T-helper 1 cell treated with Interleukin-12 subunit alpha and Interleukin-12 subunit beta and Interleukin-4 antibody, amounts not matched to agents 30 μg/mL and 1 μg/mL, for 36 hours (primary cell): ENCODE measurements around the gene KAT6B.

ENCODE experiments used
- H3K27ac Mint-ChIP-seq: one replicate; pipeline ENCODE4 v1.8.0; 2021; ENCODE audit warnings: mild to moderate bottlenecking, mixed read lengths
- H3K27me3 Mint-ChIP-seq: one replicate; pipeline ENCODE4 v1.8.0; 2021; ENCODE audit warnings: low read depth, mixed read lengths
- H3K36me3 Mint-ChIP-seq: one replicate; pipeline ENCODE4 v1.8.0; 2021; ENCODE audit warnings: low read depth, mixed read lengths
- H3K4me1 Mint-ChIP-seq: one replicate; pipeline ENCODE4 v1.8.0; 2021; ENCODE audit warnings: low read depth, mixed read lengths
- H3K4me3 Mint-ChIP-seq: one replicate; pipeline ENCODE4 v1.8.0; 2021; ENCODE audit warnings: mild to moderate bottlenecking, moderate library complexity, mixed read lengths
- H3K9me3 Mint-ChIP-seq: one replicate; pipeline ENCODE4 v1.8.0; 2021; ENCODE audit warnings: mixed read lengths

Gene KAT6B

GRCh38 chr10:74944205-74944604, 117.8 kb downstream of the KAT6B start:
- Mint-ChIP-seq H3K27me3 (no peaks in the 10 kb centered on the region), H3K4me1 (peaks cover 2% of the 10 kb centered on the region), H3K27ac (no peak overlapping the region), H3K9me3 (no peaks in the 10 kb centered on the region), H3K36me3 (no peaks in the 10 kb centered on the region), H3K4me3 (no peak overlapping the region)

DNA sequence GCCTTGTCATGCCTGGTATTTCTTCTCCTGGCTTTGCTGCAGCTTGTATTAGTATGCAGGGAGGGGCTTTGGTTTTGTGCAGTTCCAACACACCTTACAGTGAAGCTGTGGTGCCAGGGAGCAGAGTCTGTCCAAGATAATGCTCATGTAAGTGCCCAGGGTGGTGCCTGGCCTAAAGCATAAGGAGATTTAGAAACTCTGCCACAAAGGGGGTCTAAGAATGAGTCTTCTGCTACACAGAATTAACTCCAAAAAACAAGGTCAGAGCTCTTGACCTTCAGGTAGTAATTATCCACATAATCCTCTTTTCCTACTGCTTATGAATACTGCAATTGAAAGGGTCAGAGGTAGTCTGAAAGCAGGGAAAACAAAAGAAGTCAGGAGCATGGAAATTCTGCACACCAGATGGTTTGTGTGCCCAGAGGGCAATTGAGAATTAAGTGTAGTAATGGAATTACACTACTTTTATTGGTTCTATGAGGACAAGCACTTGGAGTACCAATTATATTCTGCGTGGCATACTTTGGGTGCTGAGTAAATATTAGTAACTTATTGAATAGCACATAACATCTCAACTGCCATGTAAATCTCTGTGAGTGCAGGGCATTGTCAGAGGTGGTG, 121.5 kb downstream of the KAT6B start:
- Mint-ChIP-seq H3K27me3 (no peaks in the 10 kb centered on the region), H3K4me3 (no peak overlapping the region), H3K4me1 (peaks cover 2% of the 10 kb centered on the region), H3K27ac (no peak overlapping the region), H3K36me3 (no peaks in the 10 kb centered on the region), H3K9me3 (no peaks in the 10 kb centered on the region)

GRCh38 chr10:74949034-74949832, 122.8 kb downstream of the KAT6B start:
- H3K36me3 Mint-ChIP-seq = no peaks in the 10 kb centered on the region
- no peaks in the 10 kb centered on the region for H3K9me3 Mint-ChIP-seq
- H3K4me1 Mint-ChIP-seq = peaks cover 2% of the 10 kb centered on the region
- H3K27ac Mint-ChIP-seq = no peak overlapping the region
- H3K4me3 Mint-ChIP-seq = no peak overlapping the region
- no peaks in the 10 kb centered on the region for H3K27me3 Mint-ChIP-seq

DNA sequence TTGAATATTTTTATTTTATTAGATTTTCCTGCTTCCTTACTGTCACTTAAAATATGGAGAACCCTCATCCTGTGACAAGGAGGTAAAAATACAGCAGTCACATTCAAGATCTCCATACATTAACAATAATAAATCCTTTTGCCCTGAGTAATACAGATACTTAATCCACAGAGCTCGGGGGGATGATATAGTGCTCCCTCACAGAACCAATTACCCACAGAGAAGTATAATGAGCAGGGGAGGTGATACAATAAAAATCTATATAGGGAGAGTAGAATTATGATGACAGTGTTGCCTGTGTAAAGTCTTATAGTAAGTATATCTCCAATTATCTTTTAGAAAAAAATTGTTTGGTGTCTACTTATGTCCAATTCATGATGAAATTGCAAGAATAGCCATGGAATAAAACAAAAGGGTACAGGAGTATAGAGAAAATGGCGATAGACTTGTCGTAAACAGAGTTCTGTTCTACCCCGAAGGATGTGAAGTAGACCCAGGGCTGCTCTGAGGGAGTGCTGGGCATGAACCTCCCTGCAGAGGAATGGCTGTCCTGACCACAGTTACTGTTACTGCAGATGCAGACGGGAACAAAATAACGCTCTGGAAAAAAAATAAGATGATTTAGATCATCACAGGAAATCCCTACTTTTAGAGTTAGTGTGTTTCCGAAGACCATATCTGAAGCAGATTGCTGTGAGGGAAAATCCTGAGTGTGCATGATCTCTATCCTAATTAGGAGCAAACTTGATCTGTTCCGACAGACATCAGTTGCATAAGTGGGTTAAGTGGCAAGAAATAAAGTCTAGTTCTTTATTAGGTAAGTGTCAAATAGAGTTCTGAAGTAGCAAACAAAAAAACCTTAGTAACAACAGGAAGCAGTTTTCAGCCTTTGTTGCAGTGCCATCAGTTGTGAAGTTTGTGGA, 123.7 kb downstream of the KAT6B start:
- Mint-ChIP-seq H3K27me3 (no peaks in the 10 kb centered on the region), H3K4me1 (peaks cover 2% of the 10 kb centered on the region), H3K4me3 (no peak overlapping the region), H3K36me3 (no peaks in the 10 kb centered on the region), H3K27ac (no peak overlapping the region), H3K9me3 (no peaks in the 10 kb centered on the region)

DNA sequence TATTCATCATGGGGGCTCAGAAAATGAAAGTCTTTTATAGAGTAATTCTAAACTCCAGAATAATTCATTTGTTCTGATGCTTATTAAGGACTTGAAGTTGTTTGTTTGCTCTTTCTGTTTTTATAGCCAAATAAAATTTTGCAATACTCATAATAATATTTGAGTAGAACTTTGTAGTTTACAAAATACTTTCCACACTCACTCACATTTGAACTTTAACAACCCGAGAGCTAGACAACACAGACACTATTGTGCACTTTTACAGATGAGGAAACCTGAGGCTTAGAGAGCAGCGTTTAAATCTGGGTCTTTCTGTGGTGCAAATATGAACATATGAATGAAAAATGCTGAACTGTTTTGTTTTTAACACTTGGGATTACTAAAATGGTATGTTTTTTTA, 126.8 kb downstream of the KAT6B start:
- no peak overlapping the region for H3K4me3 Mint-ChIP-seq
- no peaks in the 10 kb centered on the region for H3K4me1 Mint-ChIP-seq
- H3K27ac Mint-ChIP-seq = no peak overlapping the region
- H3K36me3 Mint-ChIP-seq = no peaks in the 10 kb centered on the region
- H3K27me3 Mint-ChIP-seq = no peaks in the 10 kb centered on the region
- no peaks in the 10 kb centered on the region for H3K9me3 Mint-ChIP-seq

DNA sequence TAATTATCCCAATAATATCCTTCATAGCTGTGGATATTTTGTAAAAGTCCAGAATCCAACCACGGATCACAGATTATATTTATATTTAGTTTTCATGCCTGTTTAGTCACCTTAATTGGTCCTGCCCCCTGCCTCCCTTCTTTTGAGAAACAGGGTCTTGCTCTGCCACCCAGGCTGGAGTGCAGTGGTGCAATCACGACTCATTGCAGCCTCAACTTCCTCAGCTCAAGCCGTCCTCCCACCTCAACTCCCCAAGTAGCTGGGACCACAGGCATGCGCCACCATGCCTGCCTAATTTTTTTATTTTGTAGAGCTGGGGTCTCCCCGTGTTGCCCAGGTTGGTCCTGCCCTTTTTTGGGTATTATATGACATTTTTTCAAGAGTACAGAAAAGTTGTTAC, 129.4 kb downstream of the KAT6B start:
- H3K36me3 Mint-ChIP-seq = no peaks in the 10 kb centered on the region
- H3K4me1 Mint-ChIP-seq = no peaks in the 10 kb centered on the region
- no peak overlapping the region for H3K4me3 Mint-ChIP-seq
- no peaks in the 10 kb centered on the region for H3K27me3 Mint-ChIP-seq
- H3K27ac Mint-ChIP-seq = no peak overlapping the region
- H3K9me3 Mint-ChIP-seq = no peaks in the 10 kb centered on the region

GRCh38 chr10:74956555-74957111, 130.2 kb downstream of the KAT6B start:
- Mint-ChIP-seq H3K4me3 (no peak overlapping the region), H3K9me3 (no peaks in the 10 kb centered on the region), H3K27ac (no peak overlapping the region), H3K36me3 (no peaks in the 10 kb centered on the region), H3K27me3 (no peaks in the 10 kb centered on the region), H3K4me1 (peaks cover 3% of the 10 kb centered on the region)

DNA sequence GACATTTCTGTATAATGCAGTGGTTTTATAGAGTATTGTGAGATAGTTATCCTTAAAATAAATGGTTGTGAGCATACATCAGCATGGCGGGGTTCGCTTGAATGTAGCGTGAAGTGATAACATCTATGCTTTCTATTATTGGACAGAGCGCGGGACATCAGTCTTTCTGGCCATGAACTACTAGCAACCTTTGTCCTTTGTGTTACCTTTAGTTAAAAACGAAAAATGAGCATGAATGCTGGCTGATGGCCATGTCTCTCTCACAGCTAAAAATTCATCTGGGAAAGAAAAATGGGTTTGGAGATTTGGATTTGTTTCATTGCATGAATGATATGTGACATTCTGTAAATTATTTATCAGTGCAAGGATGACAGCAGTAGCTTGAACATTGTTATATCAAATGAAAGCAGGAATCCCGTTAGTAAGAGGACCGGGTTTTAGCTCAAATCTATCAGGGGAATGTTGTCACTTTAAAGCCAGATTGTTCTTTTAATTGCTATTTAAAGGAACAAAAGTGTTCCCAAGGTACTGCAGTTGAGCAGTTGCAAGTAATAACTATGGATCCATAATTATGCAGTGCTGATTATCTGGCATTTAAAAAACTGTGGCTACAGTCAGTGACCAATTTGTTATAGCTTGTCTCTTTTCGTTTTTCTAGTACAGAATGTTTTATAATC, 131.0 kb downstream of the KAT6B start:
- no peaks in the 10 kb centered on the region for H3K9me3 Mint-ChIP-seq
- H3K27me3 Mint-ChIP-seq = no peaks in the 10 kb centered on the region
- no peak overlapping the region for H3K4me3 Mint-ChIP-seq
- no peak overlapping the region for H3K27ac Mint-ChIP-seq
- peaks cover 1% of the 10 kb centered on the region for H3K36me3 Mint-ChIP-seq
- peaks cover 4% of the 10 kb centered on the region for H3K4me1 Mint-ChIP-seq

GRCh38 chr10:74958316-74958715, 131.9 kb downstream of the KAT6B start:
- peaks cover 4% of the 10 kb centered on the region for H3K36me3 Mint-ChIP-seq
- H3K4me1 Mint-ChIP-seq = peaks cover 6% of the 10 kb centered on the region
- H3K27me3 Mint-ChIP-seq = no peaks in the 10 kb centered on the region
- no peaks in the 10 kb centered on the region for H3K9me3 Mint-ChIP-seq
- no peak overlapping the region for H3K4me3 Mint-ChIP-seq
- no peak overlapping the region for H3K27ac Mint-ChIP-seq

DNA sequence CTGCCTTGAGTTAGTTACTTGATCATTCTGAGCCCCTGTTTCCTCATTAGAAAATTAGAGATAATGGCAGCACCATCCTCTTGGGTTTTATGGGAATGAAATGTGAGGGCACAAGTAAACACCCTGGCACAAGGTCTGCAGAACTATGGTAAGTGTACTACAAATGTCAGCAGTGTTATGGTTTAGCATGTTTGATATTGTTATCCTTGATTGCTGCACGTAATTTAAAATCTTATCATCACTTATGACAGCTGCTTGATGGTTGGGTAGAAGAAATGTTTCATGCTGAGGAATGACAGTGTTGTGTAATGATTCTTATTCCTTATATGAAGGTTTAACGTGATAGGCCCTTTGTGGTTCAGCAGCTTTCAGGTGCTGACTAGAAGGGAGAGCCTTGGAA, 134.3 kb downstream of the KAT6B start:
- Mint-ChIP-seq H3K4me3 (no peak overlapping the region), H3K9me3 (no peaks in the 10 kb centered on the region), H3K36me3 (peaks cover 14% of the 10 kb centered on the region), H3K4me1 (peaks cover 12% of the 10 kb centered on the region), H3K27me3 (no peaks in the 10 kb centered on the region), H3K27ac (no peak overlapping the region)

GRCh38 chr10:74962517-74962916, 136.1 kb downstream of the KAT6B start:
- no peak overlapping the region for H3K4me3 Mint-ChIP-seq
- peaks cover 13% of the 10 kb centered on the region for H3K4me1 Mint-ChIP-seq
- H3K9me3 Mint-ChIP-seq = no peaks in the 10 kb centered on the region
- H3K27ac Mint-ChIP-seq = no peak overlapping the region
- peaks cover 15% of the 10 kb centered on the region for H3K36me3 Mint-ChIP-seq
- no peaks in the 10 kb centered on the region for H3K27me3 Mint-ChIP-seq

DNA sequence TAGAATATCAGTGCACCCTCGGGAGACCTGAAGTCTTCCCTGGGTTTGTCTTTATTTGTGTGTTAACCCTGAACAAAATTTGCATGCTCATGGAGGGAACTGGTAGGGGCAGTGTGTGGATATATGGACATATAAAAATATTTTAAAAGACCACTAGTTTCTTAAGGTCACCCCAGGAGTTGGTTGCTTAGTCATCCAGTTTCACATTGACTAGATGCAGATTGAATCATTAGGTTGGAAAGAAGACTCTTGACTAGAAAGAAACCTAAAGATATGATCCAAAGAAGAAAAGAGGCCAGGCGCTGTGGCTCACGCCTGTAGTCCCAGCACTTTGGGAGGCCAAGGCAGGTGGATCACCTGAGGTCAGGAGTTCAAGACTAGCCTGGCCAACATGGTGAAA, 137.1 kb downstream of the KAT6B start:
- no peak overlapping the region for H3K4me3 Mint-ChIP-seq
- H3K27ac Mint-ChIP-seq = no peak overlapping the region
- peaks cover 22% of the 10 kb centered on the region for H3K4me1 Mint-ChIP-seq
- peaks cover 17% of the 10 kb centered on the region for H3K36me3 Mint-ChIP-seq
- H3K27me3 Mint-ChIP-seq = no peaks in the 10 kb centered on the region
- H3K9me3 Mint-ChIP-seq = no peaks in the 10 kb centered on the region

- Mint-ChIP-seq H3K4me3 (no peak overlapping the region), H3K9me3 (no peaks in the 10 kb centered on the region), H3K36me3 (peaks cover 19% of the 10 kb centered on the region), H3K4me1 (peaks cover 25% of the 10 kb centered on the region), H3K27ac (no peak overlapping the region), H3K27me3 (no peaks in the 10 kb centered on the region)
These were observed 141.7 kb downstream of the KAT6B start for GRCh38 chr10:74967911-74968666.
